Activated naive CD8-positive, alpha-beta T cell treated with anti-CD3 and anti-CD28 coated beads, Interleukin-2, amount 50 U/mL, for 24 hours (primary cell): Measurements from ENCODE around the gene DHPS.
A peak's percentile ranks its signal among the peaks of the same experiment; 100 is the strongest.
"Not testable (repeated sequence)": the region's sequence is repeated elsewhere in the genome, so short reads cannot be mapped to it uniquely, and the experiment has no call there.

Source experiments
- ATAC-seq: fragments of 150-1000 bp; cut with Tn5 transposase; one replicate; pipeline ENCODE4 v1.10.0; 2021
- DNase-seq: peaks from one replicate; pipeline ENCODE4 v3.0.0; 2021
- H3K27ac Mint-ChIP-seq: one replicate; pipeline ENCODE4 v1.8.0; 2021; ENCODE audit warnings: mild to moderate bottlenecking, mixed read lengths
- H3K27me3 Mint-ChIP-seq: one replicate; pipeline ENCODE4 v1.8.0; 2021; ENCODE audit warnings: mixed read lengths
- H3K36me3 Mint-ChIP-seq: one replicate; pipeline ENCODE4 v1.8.0; 2021; ENCODE audit warnings: low read depth, mixed read lengths
- H3K4me1 Mint-ChIP-seq: one replicate; pipeline ENCODE4 v1.8.0; 2021; ENCODE audit warnings: mixed read lengths
- H3K4me3 Mint-ChIP-seq: one replicate; pipeline ENCODE4 v1.8.0; 2021; ENCODE audit warnings: mild to moderate bottlenecking, moderate library complexity, mixed read lengths
- H3K9me3 Mint-ChIP-seq: one replicate; pipeline ENCODE4 v1.8.0; 2021; ENCODE audit warnings: mixed read lengths

The DHPS gene

GRCh38 chr19:12656899-12657571 is 24.6 kb downstream of the DHPS start:
- Mint-ChIP-seq H3K36me3 (peaks cover 49% of the 10 kb centered on the region), H3K9me3 (no peaks in the 10 kb centered on the region), H3K4me3 (no peak overlapping the region), H3K27me3 (no peaks in the 10 kb centered on the region), H3K27ac (no peak overlapping the region), H3K4me1 (no peaks in the 10 kb centered on the region)
- ATAC-seq (peak; percentile 43), DNase-seq (peak; percentile 57)

DNA sequence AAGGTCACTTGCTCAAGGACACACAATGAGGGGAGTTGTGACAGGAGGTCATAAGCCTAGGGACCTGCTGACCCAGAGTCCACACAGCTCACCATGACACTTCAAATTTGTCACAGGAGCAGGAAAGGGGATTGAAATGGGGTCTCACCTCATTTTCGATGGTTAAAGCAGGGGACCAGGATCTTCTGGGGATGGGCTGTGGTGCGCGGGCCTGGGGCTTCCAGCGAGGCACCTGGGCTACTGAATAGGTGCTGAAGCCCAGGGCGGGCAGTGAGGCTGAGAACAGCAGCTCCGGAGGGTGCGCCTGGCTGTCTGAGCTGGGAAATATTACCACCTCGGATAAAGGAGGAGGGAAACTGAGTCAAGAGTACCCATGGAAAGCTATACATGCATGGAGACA is 26.1 kb downstream of the DHPS start:
- Mint-ChIP-seq H3K27ac (no peak overlapping the region), H3K36me3 (peaks cover 41% of the 10 kb centered on the region), H3K4me3 (no peak overlapping the region)

DNA sequence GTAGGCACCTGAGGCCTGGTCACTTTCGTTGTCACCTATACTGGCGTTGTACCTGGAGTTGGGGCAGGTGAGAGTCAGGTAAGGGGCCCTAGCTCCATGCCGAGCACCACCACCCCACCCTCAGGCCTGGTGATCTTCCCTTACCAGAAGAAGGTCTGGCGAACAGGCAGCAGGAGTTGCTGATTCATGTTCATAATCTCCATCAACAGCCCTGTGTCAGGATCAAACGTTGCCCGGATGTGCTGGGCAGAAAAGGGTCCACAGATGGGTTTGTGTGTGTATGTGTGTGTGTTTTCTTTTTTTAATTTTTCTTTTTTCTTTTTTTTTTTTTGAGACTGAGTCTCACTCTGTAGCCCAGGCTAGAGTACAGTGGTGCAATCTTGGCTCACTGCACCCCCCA is 29.5 kb downstream of the DHPS start:
- no peak for ATAC-seq
- H3K4me3 Mint-ChIP-seq = no peak overlapping the region
- H3K27ac Mint-ChIP-seq = no peak overlapping the region
- no peaks in the 10 kb centered on the region for H3K9me3 Mint-ChIP-seq
- peaks cover 34% of the 10 kb centered on the region for H3K36me3 Mint-ChIP-seq
- H3K27me3 Mint-ChIP-seq = no peaks in the 10 kb centered on the region
- H3K4me1 Mint-ChIP-seq = no peaks in the 10 kb centered on the region
- no peak for DNase-seq

More for the DNA sequence above, 26.1 kb downstream of the DHPS start:
- Mint-ChIP-seq H3K4me1 (no peaks in the 10 kb centered on the region), H3K9me3 (no peaks in the 10 kb centered on the region), H3K27me3 (no peaks in the 10 kb centered on the region)
- ATAC-seq (no peak), DNase-seq (no peak)

- H3K27me3 Mint-ChIP-seq = no peaks in the 10 kb centered on the region
- H3K27ac Mint-ChIP-seq = no peak overlapping the region
- DNase-seq = no peak
- no peak for ATAC-seq
- H3K9me3 Mint-ChIP-seq = no peaks in the 10 kb centered on the region
- no peaks in the 10 kb centered on the region for H3K4me1 Mint-ChIP-seq
- no peak overlapping the region for H3K4me3 Mint-ChIP-seq
- peaks cover 16% of the 10 kb centered on the region for H3K36me3 Mint-ChIP-seq
Measured at GRCh38 chr19:12649941-12650340, 31.7 kb downstream of the DHPS start.

GRCh38 chr19:12648088-12648487 is 33.6 kb downstream of the DHPS start:
- Mint-ChIP-seq H3K9me3 (no peaks in the 10 kb centered on the region), H3K4me3 (no peak overlapping the region), H3K4me1 (no peaks in the 10 kb centered on the region), H3K36me3 (peaks cover 14% of the 10 kb centered on the region), H3K27ac (no peak overlapping the region), H3K27me3 (no peaks in the 10 kb centered on the region)
- DNase-seq (no peak), ATAC-seq (no peak)

DNA sequence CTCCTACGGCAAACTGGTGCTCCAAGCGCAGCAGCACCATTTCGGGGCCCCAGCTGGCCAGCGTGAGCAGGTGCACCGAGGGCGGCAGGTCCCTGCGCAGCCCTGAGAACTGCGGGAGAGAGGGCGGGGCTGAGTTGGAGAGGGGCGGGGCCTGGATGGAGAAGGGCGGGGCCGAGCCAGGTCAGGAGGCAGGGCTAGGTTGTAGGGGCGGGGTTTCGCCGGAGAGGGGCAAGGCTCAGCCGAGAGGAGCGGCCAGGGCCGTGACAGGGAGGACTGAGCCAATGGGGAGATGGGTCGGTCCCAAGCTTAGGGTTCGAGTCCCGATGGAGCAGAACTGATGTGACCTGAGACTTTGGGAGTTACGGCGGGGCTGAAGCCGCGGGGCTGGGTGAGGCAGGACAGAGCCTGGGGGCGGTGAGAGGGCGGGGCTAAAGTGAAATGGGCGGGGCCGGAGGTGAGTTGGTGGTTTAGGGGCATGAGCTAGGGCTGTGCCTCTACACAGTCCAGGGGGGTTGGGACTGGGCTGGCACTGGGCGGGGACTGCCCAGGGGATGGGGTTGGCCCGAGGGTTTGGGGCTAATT is 34.1 kb downstream of the DHPS start:
- DNase-seq = peak; percentile 59
- peak; percentile 47 for ATAC-seq
- Mint-ChIP-seq H3K4me3 (no peak overlapping the region), H3K36me3 (peaks cover 14% of the 10 kb centered on the region), H3K9me3 (no peaks in the 10 kb centered on the region), H3K27me3 (no peaks in the 10 kb centered on the region), H3K27ac (no peak overlapping the region), H3K4me1 (no peaks in the 10 kb centered on the region)

DNA sequence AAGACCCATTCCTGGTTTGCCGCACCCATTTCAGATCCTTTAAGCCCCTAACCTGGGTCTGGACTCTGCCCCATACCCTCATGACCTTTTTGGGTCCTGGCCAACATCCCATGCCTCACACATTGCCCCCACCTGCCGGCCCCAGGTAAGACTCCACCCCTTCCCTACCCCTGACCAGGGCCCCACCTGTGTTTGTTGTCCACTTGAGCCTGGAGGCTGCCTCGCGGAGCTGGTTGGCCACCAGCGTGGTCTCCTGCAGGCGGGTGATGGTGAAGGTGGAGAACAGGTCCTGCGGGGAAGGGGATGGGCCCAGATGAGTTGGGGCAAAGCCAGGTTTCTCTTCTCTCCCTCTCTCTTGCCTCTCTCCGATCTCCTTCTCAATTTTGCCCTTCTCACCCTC is 34.6 kb downstream of the DHPS start:
- no peaks in the 10 kb centered on the region for H3K27me3 Mint-ChIP-seq
- no peak for ATAC-seq
- no peak for DNase-seq
- peaks cover 12% of the 10 kb centered on the region for H3K36me3 Mint-ChIP-seq
- no peak overlapping the region for H3K4me3 Mint-ChIP-seq
- no peak overlapping the region for H3K27ac Mint-ChIP-seq
- no peaks in the 10 kb centered on the region for H3K4me1 Mint-ChIP-seq
- no peaks in the 10 kb centered on the region for H3K9me3 Mint-ChIP-seq

DNA sequence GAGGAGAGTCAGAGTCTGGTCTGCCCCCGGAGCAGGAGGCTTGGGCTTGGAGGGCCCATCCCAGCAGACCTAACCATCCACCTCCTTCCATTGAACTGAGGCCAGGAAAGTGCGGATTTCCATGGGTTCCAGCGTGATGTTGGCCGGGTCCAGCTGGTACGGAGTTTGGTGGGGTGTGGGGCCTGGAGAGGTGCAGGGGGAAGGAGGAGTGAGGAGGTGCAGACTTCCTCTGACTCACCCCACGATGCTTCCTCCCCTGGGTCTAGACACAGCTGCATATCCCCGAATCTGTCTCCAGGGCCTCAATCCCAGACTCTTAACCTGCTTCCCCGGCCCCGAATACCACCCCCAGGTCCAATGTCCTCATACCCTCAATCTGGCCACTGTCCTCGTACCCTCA is 35.1 kb downstream of the DHPS start:
- no peak for DNase-seq
- H3K27me3 Mint-ChIP-seq = no peaks in the 10 kb centered on the region
- peaks cover 12% of the 10 kb centered on the region for H3K36me3 Mint-ChIP-seq
- no peaks in the 10 kb centered on the region for H3K9me3 Mint-ChIP-seq
- no peak overlapping the region for H3K4me3 Mint-ChIP-seq
- no peak for ATAC-seq
- H3K27ac Mint-ChIP-seq = no peak overlapping the region
- no peaks in the 10 kb centered on the region for H3K4me1 Mint-ChIP-seq

DNA sequence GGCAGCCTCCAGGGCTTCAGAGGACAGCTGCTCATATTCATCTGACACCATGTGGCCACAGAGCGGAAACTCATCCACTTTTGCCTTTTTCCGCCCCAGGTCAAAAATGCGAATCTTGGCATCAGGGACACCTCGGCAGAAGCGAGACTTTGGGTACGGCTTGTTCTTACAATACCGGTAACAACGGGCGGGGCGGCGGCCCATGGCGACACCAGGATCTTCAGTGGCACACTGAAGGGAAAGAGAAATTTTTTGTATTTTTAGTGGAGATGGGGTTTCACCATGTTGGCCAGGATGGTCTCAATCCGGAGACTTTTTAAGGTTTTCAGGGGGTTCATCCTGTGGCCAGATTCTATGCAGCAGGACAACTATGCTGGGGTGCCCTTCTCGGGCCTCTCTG is 38.0 kb downstream of the DHPS start:
- H3K4me3 Mint-ChIP-seq, H3K27me3 Mint-ChIP-seq, H3K9me3 Mint-ChIP-seq, H3K27ac Mint-ChIP-seq, DNase-seq, ATAC-seq, H3K36me3 Mint-ChIP-seq: not testable (repeated sequence)
- H3K4me1 Mint-ChIP-seq = peaks cover 12% of the 10 kb centered on the region

GRCh38 chr19:12642506-12642905 is 39.2 kb downstream of the DHPS start:
- Mint-ChIP-seq H3K36me3 (peaks cover 5% of the 10 kb centered on the region), H3K27ac (no peak overlapping the region), H3K4me1 (peaks cover 12% of the 10 kb centered on the region), H3K4me3 (no peak overlapping the region), H3K27me3 (no peaks in the 10 kb centered on the region), H3K9me3 (no peaks in the 10 kb centered on the region)
- no peak for DNase-seq
- ATAC-seq = no peak

DNA sequence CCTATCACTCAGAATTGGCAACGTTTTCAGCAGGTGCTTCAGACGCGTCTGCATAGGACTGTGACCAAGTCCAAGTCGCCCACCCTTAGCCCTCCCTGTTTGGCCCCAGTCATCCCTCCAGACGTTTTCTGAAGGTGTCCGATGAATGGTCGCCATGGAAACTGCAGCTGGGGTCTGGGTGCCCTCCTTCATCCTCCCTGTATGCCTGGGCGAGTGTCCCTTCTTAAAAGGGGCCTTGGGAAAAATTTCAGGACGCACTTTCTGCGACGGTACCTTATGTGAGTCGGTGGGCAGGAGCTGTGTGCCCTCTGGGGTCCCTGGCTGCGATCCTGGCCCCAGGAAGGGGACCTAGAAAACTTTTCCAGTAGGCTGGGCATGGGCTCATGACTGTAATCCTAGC is 40.2 kb downstream of the DHPS start:
- no peak overlapping the region for H3K27ac Mint-ChIP-seq
- no peak overlapping the region for H3K4me3 Mint-ChIP-seq
- ATAC-seq = no peak
- H3K27me3 Mint-ChIP-seq = no peaks in the 10 kb centered on the region
- peaks cover 19% of the 10 kb centered on the region for H3K4me1 Mint-ChIP-seq
- H3K9me3 Mint-ChIP-seq = no peaks in the 10 kb centered on the region
- peaks cover 8% of the 10 kb centered on the region for H3K36me3 Mint-ChIP-seq
- no peak for DNase-seq

DNA sequence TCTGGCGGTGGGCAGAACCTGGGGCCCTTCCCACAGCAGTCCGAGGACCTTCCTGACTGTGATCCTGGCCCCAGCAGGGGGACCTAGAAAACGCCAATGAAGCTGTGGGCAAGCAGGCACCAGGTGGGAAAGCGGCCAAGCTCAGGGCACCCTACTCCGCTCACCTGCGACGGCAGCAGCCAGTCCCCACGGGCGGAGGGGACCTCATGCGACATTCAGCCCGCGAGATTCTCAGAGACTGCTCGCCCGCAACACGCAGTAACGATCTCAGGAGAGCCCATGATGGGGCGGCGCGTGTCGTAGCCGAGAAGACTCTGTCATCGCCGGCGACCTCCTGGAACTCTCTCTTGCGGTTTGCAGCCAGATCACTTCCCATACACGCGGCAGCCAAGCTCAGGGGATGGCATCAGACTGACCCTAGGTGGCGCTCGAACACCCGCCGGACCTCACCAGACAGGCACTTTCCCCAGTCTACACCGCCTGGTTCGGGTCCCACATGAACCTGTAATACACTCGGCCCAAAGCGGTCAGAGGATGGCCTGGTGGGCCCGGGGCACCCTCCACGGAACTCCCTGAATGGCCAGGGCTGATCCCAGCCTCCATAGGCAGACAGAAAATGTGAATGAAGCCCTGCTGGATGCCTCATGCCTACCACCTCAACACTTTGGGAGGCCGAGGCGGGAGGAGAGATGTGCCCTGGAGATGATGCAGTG is 41.6 kb downstream of the DHPS start:
- no peaks in the 10 kb centered on the region for H3K9me3 Mint-ChIP-seq
- H3K27me3 Mint-ChIP-seq = no peaks in the 10 kb centered on the region
- peak; percentile 92 for DNase-seq
- peak; percentile 96 for ATAC-seq
- peaks cover 8% of the 10 kb centered on the region for H3K36me3 Mint-ChIP-seq
- H3K27ac Mint-ChIP-seq = peak overlapping the region; percentile 88
- peaks cover 24% of the 10 kb centered on the region for H3K4me1 Mint-ChIP-seq
- peak overlapping the region; percentile 80 for H3K4me3 Mint-ChIP-seq

- DNase-seq = no peak
- no peak for ATAC-seq
- Mint-ChIP-seq H3K27me3 (no peaks in the 10 kb centered on the region), H3K27ac (no peak overlapping the region), H3K9me3 (no peaks in the 10 kb centered on the region), H3K4me1 (peaks cover 27% of the 10 kb centered on the region), H3K4me3 (no peak overlapping the region), H3K36me3 (peaks cover 8% of the 10 kb centered on the region)
Measured at GRCh38 chr19:12638611-12639182, 43.0 kb downstream of the DHPS start.

GRCh38 chr19:12636631-12637030 is 45.0 kb downstream of the DHPS start:
- H3K4me3 Mint-ChIP-seq = no peak overlapping the region
- H3K36me3 Mint-ChIP-seq = peaks cover 14% of the 10 kb centered on the region

DNA sequence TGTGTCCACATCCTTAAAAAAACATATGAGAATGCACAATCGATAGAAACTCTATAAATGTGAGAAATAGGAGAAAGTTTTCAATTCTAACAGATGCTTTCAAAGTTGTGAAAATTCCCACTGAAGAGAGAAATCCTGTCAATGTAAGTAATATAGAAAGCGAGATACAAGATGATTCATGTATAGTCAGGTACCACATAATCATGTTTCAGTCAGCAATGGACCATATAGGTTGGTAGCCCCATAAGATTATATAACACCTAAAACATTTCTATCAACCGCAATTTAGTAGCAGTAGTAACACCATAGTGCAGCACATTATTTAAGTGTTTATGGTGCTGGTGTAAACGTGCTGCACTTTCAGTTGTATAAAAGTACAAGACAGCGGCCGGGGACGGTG is 52.5 kb downstream of the DHPS start:
- no peak overlapping the region for H3K4me3 Mint-ChIP-seq
- H3K27me3 Mint-ChIP-seq = no peaks in the 10 kb centered on the region
- ATAC-seq (no peak), DNase-seq (no peak)
- H3K36me3 Mint-ChIP-seq = peaks cover 62% of the 10 kb centered on the region
- peaks cover 22% of the 10 kb centered on the region for H3K9me3 Mint-ChIP-seq
- H3K27ac Mint-ChIP-seq = no peak overlapping the region
- peaks cover 7% of the 10 kb centered on the region for H3K4me1 Mint-ChIP-seq

More at GRCh38 chr19:12636631-12637030, 45.0 kb downstream of the DHPS start:
- DNase-seq (no peak), ATAC-seq (no peak)
- Mint-ChIP-seq H3K27me3 (no peaks in the 10 kb centered on the region), H3K9me3 (no peaks in the 10 kb centered on the region), H3K4me1 (peaks cover 27% of the 10 kb centered on the region), H3K27ac (no peak overlapping the region)
